GM12873 (cell line): ENCODE data around the gene CEP162.

Experiments
- CTCF ChIP-seq: IDR thresholded peaks from 2 replicates; pipeline ENCODE4 v1.5.1; 2012; ENCODE audit warnings: low read depth, mild to moderate bottlenecking, moderate library complexity, low read length, control low read depth; ENCODE audit not compliant: insufficient read depth; ENCODE audit errors: missing control alignments

CEP162 gene

GRCh38 chr6:84191802-84192201 lies 35.6 kb downstream of the CEP162 start:
- no peak for TF ChIP-seq CTCF

- TF ChIP-seq CTCF, result no peak
Observed at GRCh38 chr6:84183430-84183829, 44.0 kb downstream of the CEP162 start.

DNA sequence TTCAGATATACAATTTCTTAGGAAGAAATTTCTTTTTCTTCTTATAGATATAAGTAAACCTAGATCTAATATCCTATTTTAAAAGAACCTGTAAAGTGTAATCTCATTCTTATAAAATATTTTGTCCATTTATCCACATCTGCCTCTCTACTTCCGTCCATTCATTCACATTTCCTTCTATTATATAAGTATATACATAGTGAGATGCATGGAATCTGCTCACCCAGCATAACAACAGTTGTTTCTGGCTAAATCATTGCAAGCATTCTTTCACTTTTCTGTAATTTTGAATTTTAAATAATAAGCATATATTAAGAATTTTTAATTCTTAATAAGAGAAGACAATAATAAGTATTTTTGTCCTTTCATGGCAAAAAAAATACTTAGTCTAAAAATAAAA lies 45.4 kb downstream of the CEP162 start:
- TF ChIP-seq CTCF, result no peak

DNA sequence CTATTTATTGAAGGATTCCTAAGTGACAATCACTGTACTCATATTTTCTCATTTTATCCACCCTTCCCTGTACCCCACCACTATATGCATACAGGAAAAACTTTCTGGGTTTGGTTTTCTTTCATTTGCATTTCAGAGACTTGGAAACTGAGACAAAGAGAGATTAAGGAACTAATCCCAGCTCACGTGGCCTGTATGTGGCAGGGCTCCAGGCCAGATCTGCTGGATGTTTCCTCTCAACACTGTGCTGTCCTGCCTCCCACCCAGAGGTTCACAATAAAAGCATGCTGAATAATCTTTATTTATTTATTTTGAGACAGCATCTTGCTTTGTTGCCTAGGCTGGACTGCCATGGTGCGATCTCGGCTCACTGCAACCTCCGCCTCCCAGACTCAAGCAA lies 50.2 kb downstream of the CEP162 start:
- no peak for TF ChIP-seq CTCF

DNA sequence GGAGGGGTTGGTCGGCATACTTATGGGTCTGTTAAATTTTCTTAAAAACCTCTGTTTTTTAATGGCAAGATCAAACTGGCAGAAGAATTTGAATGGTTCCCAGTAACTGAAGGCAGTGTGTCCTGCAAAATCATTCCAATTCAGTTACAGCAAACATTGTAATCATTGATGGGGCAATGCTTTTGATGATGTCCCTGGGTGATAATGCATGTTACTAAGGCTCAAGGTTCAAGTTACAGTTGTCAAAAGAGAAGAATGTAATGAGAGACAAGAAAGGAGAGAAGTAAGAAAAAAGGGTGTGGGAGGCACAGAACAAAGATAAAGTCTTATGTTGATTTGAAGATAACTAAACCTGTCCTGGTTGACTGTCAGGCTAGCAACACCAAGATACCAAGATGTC lies 54.9 kb downstream of the CEP162 start:
- TF ChIP-seq CTCF, result no peak

DNA sequence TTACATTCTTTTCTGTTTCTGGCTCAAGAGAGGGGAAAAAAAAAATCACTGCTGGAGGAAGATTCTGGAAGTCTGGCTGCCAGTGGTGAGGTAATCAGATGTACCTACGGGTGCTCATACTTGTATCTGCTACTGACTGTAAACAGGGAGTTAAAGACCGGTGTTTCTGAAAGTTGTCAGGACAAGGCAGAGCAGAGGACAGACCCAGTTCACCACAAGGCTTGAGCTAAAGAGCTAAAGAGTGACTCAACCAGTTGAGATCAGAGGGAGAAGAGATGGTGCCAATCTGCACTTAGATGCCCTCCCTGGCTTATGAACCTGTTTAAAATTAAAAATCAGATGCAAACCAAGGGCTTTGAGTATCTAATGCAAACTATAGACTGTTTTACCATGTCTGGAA lies 55.4 kb downstream of the CEP162 start:
- TF ChIP-seq CTCF, result no peak

GRCh38 chr6:84167457-84167856 lies 60.0 kb downstream of the CEP162 start:
- no peak for TF ChIP-seq CTCF

DNA sequence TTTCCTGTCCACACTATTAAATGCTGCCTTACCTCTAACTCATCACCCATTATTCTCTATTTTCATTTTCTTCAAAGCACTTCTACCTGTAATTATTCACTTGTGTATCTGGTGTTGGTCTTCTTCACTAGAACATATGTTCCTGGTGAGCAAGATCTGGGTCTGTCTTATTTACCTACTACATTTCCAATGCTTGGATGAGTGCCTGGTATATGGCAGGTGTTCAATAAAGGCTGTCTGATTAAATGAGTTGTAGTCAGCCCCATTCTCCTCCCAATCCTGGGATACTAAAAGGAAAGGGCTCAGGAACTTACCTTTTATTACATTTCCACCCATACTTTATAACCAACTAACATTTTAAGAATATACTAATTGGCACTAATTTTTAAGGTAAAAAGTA lies 61.0 kb downstream of the CEP162 start:
- no peak for TF ChIP-seq CTCF
